NCI-H1930 (cell line): ENCODE results near the gene NARS2.
"Not testable (repeated sequence)": the region's sequence is repeated elsewhere in the genome, so short reads cannot be mapped to it uniquely, and the experiment has no call there.

Experiments
- DNase-seq, 2 experiments: peaks; one replicate each; lab custom pipeline; 2025; lab: John Stamatoyannopoulos, UW

Gene NARS2

GRCh38 chr11:78541537-78541936, 33.1 kb downstream of the NARS2 start:
- no peak for DNase-seq

DNA sequence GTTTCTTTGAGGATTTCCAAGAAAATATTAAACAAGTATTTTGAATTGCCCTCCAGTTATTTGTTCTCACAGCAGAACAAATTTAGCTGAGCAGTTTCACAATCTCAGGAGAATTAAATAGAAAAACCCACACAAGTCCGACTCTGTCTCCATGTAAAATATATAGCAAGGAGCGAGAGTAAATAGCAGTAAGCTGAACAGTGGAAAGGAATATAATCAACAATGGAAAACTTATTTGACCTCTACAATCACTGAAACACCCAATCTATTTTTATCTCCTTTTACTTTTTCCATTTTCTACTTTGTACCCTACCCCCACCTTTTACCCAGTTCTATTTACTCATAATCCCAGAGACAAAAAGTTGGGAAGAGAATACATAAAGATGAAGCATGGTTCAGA, 34.4 kb downstream of the NARS2 start:
- DNase-seq, result no peak

GRCh38 chr11:78539506-78539905, 35.2 kb downstream of the NARS2 start:
- no peak for DNase-seq

- DNase-seq, result no peak
Observed at GRCh38 chr11:78536933-78537332, 37.7 kb downstream of the NARS2 start.

DNA sequence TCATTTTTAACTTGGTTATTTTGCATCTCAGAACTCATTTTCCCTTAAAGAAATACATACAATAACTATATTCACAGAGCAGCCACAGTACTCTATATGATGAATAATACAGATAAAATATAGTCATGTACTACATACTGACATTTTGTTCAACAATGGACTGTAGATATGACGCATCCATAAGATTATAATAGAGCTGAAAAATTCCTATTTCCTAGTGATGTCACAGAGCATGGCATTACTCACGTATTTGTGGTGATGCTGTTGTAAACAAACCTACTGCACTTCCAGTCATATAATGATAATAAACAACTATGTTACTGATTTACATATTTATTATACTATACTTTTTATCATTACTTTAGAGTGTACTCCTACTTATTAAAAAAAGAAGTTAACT, 38.7 kb downstream of the NARS2 start:
- DNase-seq, result no peak

DNA sequence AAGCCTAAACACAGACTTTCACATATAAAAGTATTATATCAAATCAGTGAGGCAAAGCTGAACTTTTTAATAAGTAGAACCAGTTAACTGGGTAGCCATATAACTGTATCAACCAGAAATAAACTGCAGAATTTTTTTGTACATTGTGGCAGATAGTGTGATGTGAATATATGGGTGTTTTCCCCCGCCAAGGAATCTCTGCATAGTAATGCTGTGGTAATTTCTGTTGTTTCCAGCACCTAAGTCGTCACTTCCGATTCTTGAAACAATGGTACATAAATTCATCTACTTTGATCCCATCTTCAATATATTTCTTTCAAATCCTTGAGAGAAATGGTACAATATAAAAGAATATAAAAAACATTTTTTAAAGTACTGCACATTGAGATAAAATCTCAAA, 39.6 kb downstream of the NARS2 start:
- DNase-seq, result no peak

- no peak for DNase-seq
Observed at GRCh38 chr11:78533399-78533798, 41.3 kb downstream of the NARS2 start.

DNA sequence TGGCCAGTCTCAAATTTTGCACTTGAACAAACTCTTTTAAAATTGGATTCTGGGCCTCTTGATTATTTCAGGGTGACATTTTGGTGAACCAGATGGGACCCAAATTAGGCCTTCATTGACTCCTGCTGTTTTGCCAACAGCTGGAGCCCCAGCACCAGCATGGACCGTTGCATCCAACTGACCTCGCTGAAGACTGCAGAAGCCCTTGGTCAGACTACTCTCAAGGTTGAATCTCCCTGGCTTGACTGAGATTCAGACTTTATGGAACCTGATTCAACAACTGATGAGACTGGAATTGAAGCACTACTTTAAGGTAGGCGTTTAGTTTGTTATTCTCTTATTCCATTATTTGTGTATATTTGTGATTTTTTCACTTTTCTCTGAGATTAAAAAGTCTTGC, 41.7 kb downstream of the NARS2 start:
- DNase-seq, result no peak

- no peak for DNase-seq
Observed at GRCh38 chr11:78526497-78527146, 48.0 kb downstream of the NARS2 start.

DNA sequence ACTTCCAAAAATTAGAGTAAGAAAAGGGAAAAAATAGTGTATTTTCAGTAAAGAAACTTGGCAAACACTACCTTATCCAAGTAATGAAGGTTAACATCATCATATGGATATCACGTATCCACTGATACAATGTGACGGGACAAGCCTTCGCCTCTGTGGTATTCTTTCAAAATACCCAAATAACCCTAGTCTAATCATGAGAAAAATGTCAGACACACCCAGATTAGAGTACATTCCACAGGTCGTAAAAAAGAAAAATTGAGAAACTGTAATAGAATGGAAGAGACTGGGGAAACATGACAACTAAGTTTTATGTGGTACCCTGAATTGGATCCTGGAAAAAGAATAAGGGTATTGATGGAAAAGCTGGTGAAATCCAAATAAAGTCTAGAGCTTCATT, 48.9 kb downstream of the NARS2 start:
- no peak for DNase-seq

DNA sequence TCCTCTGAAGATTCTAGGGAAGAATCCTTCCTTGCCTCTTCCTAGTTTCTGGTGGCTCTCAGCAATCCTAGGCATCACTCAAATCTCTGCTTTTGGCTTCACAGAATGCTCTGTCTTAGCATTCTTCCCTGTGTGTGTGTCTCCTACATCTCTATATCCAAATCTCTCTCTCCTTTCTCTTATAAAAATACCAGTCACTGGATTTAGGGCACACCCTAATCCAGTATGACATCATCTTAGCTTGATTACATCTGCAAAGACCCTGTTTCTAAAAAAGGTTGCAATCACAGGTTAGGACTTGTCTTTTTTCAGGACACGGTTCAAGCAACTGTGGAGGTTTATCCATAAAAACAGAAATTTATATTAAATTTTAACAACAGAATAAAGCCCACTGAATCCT, 54.4 kb downstream of the NARS2 start:
- DNase-seq, result no peak

- DNase-seq, result no peak
Observed at GRCh38 chr11:78516281-78516680, 58.4 kb downstream of the NARS2 start.

- DNase-seq, result no peak
Observed at GRCh38 chr11:78514922-78515502, 59.7 kb downstream of the NARS2 start.

GRCh38 chr11:78513085-78513484, 61.6 kb downstream of the NARS2 start:
- not testable (repeated sequence) for DNase-seq

GRCh38 chr11:78510597-78510996, 64.1 kb downstream of the NARS2 start:
- DNase-seq, result no peak

GRCh38 chr11:78510025-78510596, 64.6 kb downstream of the NARS2 start:
- no peak for DNase-seq

GRCh38 chr11:78504708-78505107, 70.0 kb downstream of the NARS2 start:
- DNase-seq, result no peak

- no peak for DNase-seq
Observed at GRCh38 chr11:78504181-78504580, 70.5 kb downstream of the NARS2 start.

GRCh38 chr11:78499971-78500370, 74.7 kb downstream of the NARS2 start:
- DNase-seq, result no peak

DNA sequence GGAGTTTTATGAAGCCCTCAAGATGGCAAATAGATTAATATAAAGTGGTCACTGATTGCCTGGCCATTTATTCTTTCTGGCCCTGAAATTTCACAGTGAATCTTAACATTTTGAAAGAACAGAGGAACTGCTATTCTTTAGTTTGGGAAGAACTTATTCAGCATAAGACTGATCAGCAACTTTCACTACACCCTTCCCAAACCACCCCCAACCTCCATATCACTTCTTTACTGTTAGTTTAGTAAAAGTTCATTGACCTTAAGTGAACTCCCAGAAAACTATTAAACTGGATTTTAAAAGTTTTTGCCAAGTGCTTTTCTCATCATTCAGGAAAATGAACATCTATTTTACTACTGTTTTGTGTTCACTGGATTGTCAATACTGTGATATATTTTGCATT, 77.4 kb downstream of the NARS2 start:
- DNase-seq, result no peak

- DNase-seq, result no peak
Observed at GRCh38 chr11:78493413-78493975, 81.2 kb downstream of the NARS2 start.

DNA sequence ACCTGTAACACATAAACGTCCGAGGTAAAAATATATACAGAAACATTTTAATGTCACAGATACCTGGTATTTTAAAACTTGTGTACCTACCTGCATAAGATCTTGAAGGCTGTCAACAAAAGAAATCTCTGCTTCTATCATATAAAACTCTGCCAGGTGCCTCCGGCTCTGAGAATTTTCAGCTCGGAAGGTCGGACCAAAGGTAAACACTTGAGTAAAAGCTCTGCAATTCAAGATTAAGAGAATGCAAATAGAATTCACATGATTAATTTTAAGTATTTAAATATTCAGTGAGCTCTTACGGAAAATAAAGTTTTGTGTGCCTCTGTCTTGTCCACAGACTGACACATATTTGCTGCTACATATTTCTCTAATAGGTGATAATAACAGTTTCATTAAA, 81.7 kb downstream of the NARS2 start:
- no peak for DNase-seq

- no peak for DNase-seq
Observed at GRCh38 chr11:78489184-78489583, 85.5 kb downstream of the NARS2 start.

GRCh38 chr11:78478536-78478935, 96.1 kb downstream of the NARS2 start:
- no peak for DNase-seq
